HepG2 (cell line): ENCODE measurements around the gene COQ5. TPM values are rescaled to one million over a fixed set of nuclear protein-coding genes. Genes with fewer than 3 reads are reported as not detected.

Source experiments
- AGO2 ChIP-seq: fragments of 200-400 bp; formaldehyde crosslinking; optimal IDR thresholded peaks from 2 replicates; pipeline ENCODE3; 2017; ENCODE audit warnings: mild to moderate bottlenecking, low read depth, low read length, moderate library complexity
- EP300 ChIP-seq, 3 experiments: sonication (generic) in 1 of 3; formaldehyde crosslinking in 1 of 3; IDR thresholded peaks; 2 replicates each; pipeline versions ENCODE4 v1.5.1 to v1.6.1; 2011 to 2020; ENCODE audit warnings: low read depth in 2 of 3, low read length in 2 of 3, borderline replicate concordance in 1 of 3, improper control_type of control experiment in 1 of 3, mild to moderate bottlenecking in 1 of 3, missing genetic modification reagents in 1 of 3, moderate library complexity in 1 of 3
- HES4 ChIP-seq: sonication (generic); formaldehyde crosslinking; IDR thresholded peaks from 2 replicates; pipeline ENCODE4 v1.9.0; 2021; ENCODE audit warnings: mild to moderate bottlenecking, missing genetic modification reagents, borderline replicate concordance
- MZF1 ChIP-seq: sonication (generic); formaldehyde crosslinking; IDR thresholded peaks from 2 replicates; pipeline ENCODE4 v1.8.1; 2023; ENCODE audit warnings: mild to moderate bottlenecking, missing genetic modification reagents, borderline replicate concordance
- NFAT5 ChIP-seq: sonication (generic); formaldehyde crosslinking; IDR thresholded peaks from 2 replicates; pipeline ENCODE4 v1.4.0; 2020; ENCODE audit warnings: missing genetic modification reagents
- NFKB2 ChIP-seq: sonication (generic); formaldehyde crosslinking; IDR thresholded peaks from 2 replicates; pipeline ENCODE4 v1.4.0; 2020; ENCODE audit warnings: missing genetic modification reagents, borderline replicate concordance
- ZNF142 ChIP-seq: sonication (generic); formaldehyde crosslinking; IDR thresholded peaks from 2 replicates; pipeline ENCODE4 v1.4.0; 2020; ENCODE audit warnings: missing genetic modification reagents
- ZNF367 ChIP-seq: sonication (generic); formaldehyde crosslinking; IDR thresholded peaks from 2 replicates; pipeline ENCODE4 v1.4.0; 2020; ENCODE audit warnings: missing genetic modification reagents, borderline replicate concordance
- ZNF800 ChIP-seq: sonication (generic); formaldehyde crosslinking; IDR thresholded peaks from 2 replicates; pipeline ENCODE4 v1.4.0; 2020; ENCODE audit warnings: missing genetic modification reagents
- ZNF83 ChIP-seq: sonication (generic); formaldehyde crosslinking; IDR thresholded peaks from 2 replicates; pipeline ENCODE4 v1.4.0; 2020; ENCODE audit warnings: missing genetic modification reagents, mild to moderate bottlenecking, borderline replicate concordance
- polyA plus RNA-seq, 8 experiments: library from polyadenylated mRNA; depleted of rRNA in 3 of 8; stranded (reverse) in 7 of 8; unstranded in 1 of 8; fragments of >200 nt; fragmentation: Illumina TruSeq in 4 of 8; extraction: Trizol in 4 of 8; gene quantifications; 2 replicates each; pipeline versions ENCODE4 v1.2.1 to v1.2.3, GENCODE V29; 2011 to 2016; ENCODE audit warnings: low read depth in 4 of 8, missing spikeins in 1 of 8, mixed read lengths in 1 of 8; ENCODE audit not compliant: insufficient read depth in 1 of 8
- total RNA-seq, 5 experiments: library from RNA; depleted of rRNA; stranded (reverse); fragments of >200 nt; fragmentation: Illumina TruSeq; extraction: Trizol; gene quantifications; 2 replicates each; pipeline ENCODE4 v1.2.3, GENCODE V29; 2016; ENCODE audit warnings: low read depth in 1 of 5

Gene COQ5
- total and polyA plus RNA-seq, 2 of the 13 experiments (the other 11 are each of a cell fraction or from before 2014, with no cell fraction given): 36.4 to 41.5 TPM

- no peak for TF ChIP-seq AGO2
- peak; percentile 34; the same call in 1 of the 2 replicates for TF ChIP-seq ZNF142
- peak; percentile 37; the same call in 1 of the 2 replicates for TF ChIP-seq ZNF800 (CRISPR knock-in tag)
- TF ChIP-seq EP300 (IDR thresholded peaks at IDR 0.05; ENCODE audit: low read depth in 2 of 2, low read length in 2 of 2): no peak
- 0 out of 2 replicates have a peak, but pooled peaks have one; percentile 26 for TF ChIP-seq EP300 (CRISPR knock-in tag; IDR thresholded peaks at IDR 0.05; ENCODE audit: borderline replicate concordance)
- peak; percentile 78 for TF ChIP-seq NFAT5
- no peak for TF ChIP-seq ZNF83 (CRISPR knock-in tag)
- no peak for TF ChIP-seq ZNF367
- no peak for TF ChIP-seq HES4 (CRISPR knock-in tag)
- TF ChIP-seq MZF1 (CRISPR knock-in tag): no peak
- peak; percentile 81; the same call in 1 of the 2 replicates for TF ChIP-seq NFKB2 (CRISPR knock-in tag)
Observed at GRCh38 chr12:120528861-120529525, at the start of gene COQ5 (continued).
